DND-41 (cell line): ENCODE results near the gene BRSK2.

Experiments used
- CTCF ChIP-seq: IDR thresholded peaks from 2 replicates; pipeline ENCODE4 v1.5.1; 2012; ENCODE audit warnings: borderline replicate concordance, low read length, moderate library complexity, mild to moderate bottlenecking; ENCODE audit not compliant: poor library complexity, severe bottlenecking; ENCODE audit errors: extremely low read depth
- EZH2 ChIP-seq: IDR thresholded peaks from 3 replicates; pipeline ENCODE4 v1.6.1; 2012; ENCODE audit warnings: borderline replicate concordance, low read depth, mild to moderate bottlenecking, moderate library complexity, low read length, inconsistent platforms; ENCODE audit not compliant: severe bottlenecking

- TF ChIP-seq EZH2 (no peak), CTCF (no peak)
Measured at GRCh38 chr11:1451781-1452470, 62.2 kb downstream of the BRSK2 start.
